Measurements from ENCODE around the gene DCDC1.

DNA sequence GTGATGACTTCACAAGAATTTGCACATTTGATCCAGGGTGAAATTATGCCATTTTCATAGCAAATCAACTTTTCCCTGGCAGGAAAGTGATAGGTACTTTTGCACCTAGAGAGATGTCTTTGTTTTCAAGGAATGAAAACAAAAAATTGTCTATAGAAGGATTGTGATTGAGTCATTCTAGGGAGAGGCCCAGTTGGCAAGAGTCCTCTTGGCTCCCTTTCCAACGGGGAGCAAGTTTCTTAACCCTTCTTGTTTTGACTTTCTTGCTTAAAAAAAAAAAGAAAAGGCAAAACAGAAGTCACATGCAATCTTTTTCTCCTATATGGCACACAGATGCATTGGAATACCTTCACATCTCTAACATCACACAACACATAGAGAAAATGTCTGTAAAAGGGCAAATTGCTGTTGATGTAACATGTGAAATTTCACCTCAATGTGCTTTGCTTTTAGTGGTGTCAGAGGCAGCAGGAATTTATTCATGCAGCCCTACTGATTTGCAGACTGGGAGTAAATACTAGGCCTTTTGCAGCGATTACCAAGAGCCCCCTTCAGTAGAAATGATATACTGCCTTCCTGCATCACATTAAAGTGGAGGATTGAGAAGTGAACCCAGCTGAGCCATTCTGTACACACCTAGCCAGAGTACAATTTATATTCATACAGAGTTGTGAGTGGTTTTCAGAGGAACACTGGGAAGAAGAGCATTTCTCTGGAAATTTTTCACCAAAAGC, 492.7 kb downstream of the DCDC1 start:
- no peak for TF ChIP-seq POLR2A (IDR thresholded peaks at IDR 0.05)
- TF ChIP-seq, protein P1, sequence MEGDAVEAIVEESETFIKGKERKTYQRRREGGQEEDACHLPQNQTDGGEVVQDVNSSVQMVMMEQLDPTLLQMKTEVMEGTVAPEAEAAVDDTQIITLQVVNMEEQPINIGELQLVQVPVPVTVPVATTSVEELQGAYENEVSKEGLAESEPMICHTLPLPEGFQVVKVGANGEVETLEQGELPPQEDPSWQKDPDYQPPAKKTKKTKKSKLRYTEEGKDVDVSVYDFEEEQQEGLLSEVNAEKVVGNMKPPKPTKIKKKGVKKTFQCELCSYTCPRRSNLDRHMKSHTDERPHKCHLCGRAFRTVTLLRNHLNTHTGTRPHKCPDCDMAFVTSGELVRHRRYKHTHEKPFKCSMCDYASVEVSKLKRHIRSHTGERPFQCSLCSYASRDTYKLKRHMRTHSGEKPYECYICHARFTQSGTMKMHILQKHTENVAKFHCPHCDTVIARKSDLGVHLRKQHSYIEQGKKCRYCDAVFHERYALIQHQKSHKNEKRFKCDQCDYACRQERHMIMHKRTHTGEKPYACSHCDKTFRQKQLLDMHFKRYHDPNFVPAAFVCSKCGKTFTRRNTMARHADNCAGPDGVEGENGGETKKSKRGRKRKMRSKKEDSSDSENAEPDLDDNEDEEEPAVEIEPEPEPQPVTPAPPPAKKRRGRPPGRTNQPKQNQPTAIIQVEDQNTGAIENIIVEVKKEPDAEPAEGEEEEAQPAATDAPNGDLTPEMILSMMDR (IDR thresholded peaks at IDR 0.05): no peak
